Stimulated activated memory B cell treated with anti-CD40 and anti-IgM and Interleukin-4, amounts not matched to agents 10 μg/mL and 1 μg/mL and 100 μg/mL, for 72 hours (primary cell): ENCODE data around the gene TMPRSS11B.
"Not testable (repeated sequence)": the region's sequence is repeated elsewhere in the genome, so short reads cannot be mapped to it uniquely, and the experiment has no call there.

Source experiments
- ATAC-seq: fragments of 150-1000 bp; cut with Tn5 transposase; 2 replicates; pipeline ENCODE4 v1.10.0; 2021
- H3K27ac Mint-ChIP-seq: one replicate; pipeline ENCODE4 v1.8.0; 2022; ENCODE audit warnings: mild to moderate bottlenecking, mixed read lengths
- H3K27me3 Mint-ChIP-seq: one replicate; pipeline ENCODE4 v1.8.0; 2022; ENCODE audit warnings: mixed read lengths
- H3K36me3 Mint-ChIP-seq: one replicate; pipeline ENCODE4 v1.8.0; 2022; ENCODE audit warnings: mixed read lengths
- H3K4me1 Mint-ChIP-seq: one replicate; pipeline ENCODE4 v1.8.0; 2022; ENCODE audit warnings: mixed read lengths
- H3K4me3 Mint-ChIP-seq: one replicate; pipeline ENCODE4 v1.8.0; 2022; ENCODE audit warnings: mild to moderate bottlenecking, moderate library complexity, mixed read lengths
- H3K9me3 Mint-ChIP-seq: one replicate; pipeline ENCODE4 v1.8.0; 2022; ENCODE audit warnings: mixed read lengths

Gene TMPRSS11B

GRCh38 chr4:68245594-68245993 lies at the start of gene TMPRSS11B:
Gene TMPRSS11B (minus strand): TSS chr4:68245694. CDS start chr4:68245558, 136 bp downstream.
- Mint-ChIP-seq H3K4me1 (peaks cover 10% of the 10 kb centered on the region), H3K36me3 (no peaks in the 10 kb centered on the region), H3K4me3 (no peak within 1 kb of the TSS), H3K27ac (no peak within 1 kb of the TSS), H3K9me3 (no peaks in the 10 kb centered on the region), H3K27me3 (peaks cover 3% of the 10 kb centered on the region)
- ATAC-seq, result no peak

- H3K4me3 Mint-ChIP-seq, result no peak overlapping the region
- peaks cover 10% of the 10 kb centered on the region for H3K9me3 Mint-ChIP-seq
- no peak overlapping the region for H3K27ac Mint-ChIP-seq
- ATAC-seq, result no peak
- H3K27me3 Mint-ChIP-seq, result peaks cover 26% of the 10 kb centered on the region
- H3K4me1 Mint-ChIP-seq, result peaks cover 4% of the 10 kb centered on the region
- H3K36me3 Mint-ChIP-seq, result no peaks in the 10 kb centered on the region
Measured at GRCh38 chr4:68291256-68291655, 45.8 kb upstream of the TMPRSS11B start.

- no peak overlapping the region for H3K4me3 Mint-ChIP-seq
- ATAC-seq, result no peak
- H3K27ac Mint-ChIP-seq, result no peak overlapping the region
- H3K9me3 Mint-ChIP-seq, result peaks cover 10% of the 10 kb centered on the region
- peaks cover 4% of the 10 kb centered on the region for H3K4me1 Mint-ChIP-seq
- no peaks in the 10 kb centered on the region for H3K36me3 Mint-ChIP-seq
- peaks cover 20% of the 10 kb centered on the region for H3K27me3 Mint-ChIP-seq
Measured at GRCh38 chr4:68288393-68288740, 42.9 kb upstream of the TMPRSS11B start.

GRCh38 chr4:68287704-68288392 lies 42.4 kb upstream of the TMPRSS11B start:
- Mint-ChIP-seq H3K9me3 (peaks cover 10% of the 10 kb centered on the region), H3K36me3 (no peaks in the 10 kb centered on the region), H3K4me3 (no peak overlapping the region), H3K27ac (no peak overlapping the region), H3K27me3 (peaks cover 23% of the 10 kb centered on the region), H3K4me1 (peaks cover 4% of the 10 kb centered on the region)
- ATAC-seq, result no peak

GRCh38 chr4:68283714-68284113 lies 38.2 kb upstream of the TMPRSS11B start:
- no peak overlapping the region for H3K27ac Mint-ChIP-seq

GRCh38 chr4:68283095-68283494 lies 37.6 kb upstream of the TMPRSS11B start:
- Mint-ChIP-seq H3K4me3 (no peak overlapping the region), H3K4me1 (no peaks in the 10 kb centered on the region), H3K9me3 (no peaks in the 10 kb centered on the region), H3K27me3 (peaks cover 20% of the 10 kb centered on the region), H3K36me3 (no peaks in the 10 kb centered on the region), H3K27ac (no peak overlapping the region)
- ATAC-seq, result no peak

More at GRCh38 chr4:68283714-68284113, 38.2 kb upstream of the TMPRSS11B start:
- Mint-ChIP-seq H3K9me3 (no peaks in the 10 kb centered on the region), H3K36me3 (no peaks in the 10 kb centered on the region), H3K27me3 (peaks cover 26% of the 10 kb centered on the region), H3K4me1 (no peaks in the 10 kb centered on the region), H3K4me3 (no peak overlapping the region)
- no peak for ATAC-seq

GRCh38 chr4:68281796-68282740 lies 36.6 kb upstream of the TMPRSS11B start:
- not testable (repeated sequence) for H3K36me3 Mint-ChIP-seq, H3K4me1 Mint-ChIP-seq, H3K27me3 Mint-ChIP-seq, H3K9me3 Mint-ChIP-seq, H3K27ac Mint-ChIP-seq, ATAC-seq, H3K4me3 Mint-ChIP-seq

- H3K27me3 Mint-ChIP-seq, result peaks cover 7% of the 10 kb centered on the region
- H3K4me3 Mint-ChIP-seq, result no peak overlapping the region
- no peaks in the 10 kb centered on the region for H3K36me3 Mint-ChIP-seq
- H3K4me1 Mint-ChIP-seq, result peaks cover 6% of the 10 kb centered on the region
- no peak overlapping the region for H3K27ac Mint-ChIP-seq
- H3K9me3 Mint-ChIP-seq, result no peaks in the 10 kb centered on the region
- ATAC-seq, result no peak
Measured at GRCh38 chr4:68278029-68278428, 32.5 kb upstream of the TMPRSS11B start.

GRCh38 chr4:68277627-68278026 lies 32.1 kb upstream of the TMPRSS11B start:
- H3K4me3 Mint-ChIP-seq, result no peak overlapping the region

GRCh38 chr4:68272860-68273259 lies 27.4 kb upstream of the TMPRSS11B start:
- H3K9me3 Mint-ChIP-seq, result peaks cover 5% of the 10 kb centered on the region
- no peaks in the 10 kb centered on the region for H3K36me3 Mint-ChIP-seq
- no peaks in the 10 kb centered on the region for H3K27me3 Mint-ChIP-seq
- H3K4me1 Mint-ChIP-seq, result peaks cover 18% of the 10 kb centered on the region
- ATAC-seq, result no peak
- H3K27ac Mint-ChIP-seq, result no peak overlapping the region
- H3K4me3 Mint-ChIP-seq, result no peak overlapping the region

More at GRCh38 chr4:68277627-68278026, 32.1 kb upstream of the TMPRSS11B start:
- Mint-ChIP-seq H3K4me1 (peaks cover 10% of the 10 kb centered on the region), H3K27ac (no peak overlapping the region), H3K36me3 (no peaks in the 10 kb centered on the region), H3K27me3 (peaks cover 3% of the 10 kb centered on the region), H3K9me3 (no peaks in the 10 kb centered on the region)
- no peak for ATAC-seq

- Mint-ChIP-seq H3K27me3 (no peaks in the 10 kb centered on the region), H3K9me3 (peaks cover 5% of the 10 kb centered on the region), H3K4me1 (peaks cover 18% of the 10 kb centered on the region), H3K27ac (peak overlapping the region; percentile 17), H3K4me3 (peak overlapping the region; percentile 74), H3K36me3 (no peaks in the 10 kb centered on the region)
- ATAC-seq, result peak; percentile 40
Measured at GRCh38 chr4:68272380-68272779, 26.9 kb upstream of the TMPRSS11B start.

GRCh38 chr4:68271851-68272357 lies 26.4 kb upstream of the TMPRSS11B start:
- Mint-ChIP-seq H3K27ac (peak overlapping the region; percentile 17), H3K36me3 (no peaks in the 10 kb centered on the region), H3K4me1 (peaks cover 18% of the 10 kb centered on the region), H3K4me3 (peak overlapping the region; percentile 74), H3K27me3 (no peaks in the 10 kb centered on the region), H3K9me3 (peaks cover 5% of the 10 kb centered on the region)
- peak; percentile 37 for ATAC-seq

- ATAC-seq, result no peak
- Mint-ChIP-seq H3K36me3 (no peaks in the 10 kb centered on the region), H3K27ac (no peak overlapping the region), H3K27me3 (no peaks in the 10 kb centered on the region), H3K4me1 (peaks cover 7% of the 10 kb centered on the region), H3K4me3 (no peak overlapping the region), H3K9me3 (peaks cover 7% of the 10 kb centered on the region)
Measured at GRCh38 chr4:68267433-68267944, 22.0 kb upstream of the TMPRSS11B start.

- Mint-ChIP-seq H3K4me3 (no peak overlapping the region), H3K36me3 (no peaks in the 10 kb centered on the region), H3K27me3 (no peaks in the 10 kb centered on the region), H3K9me3 (peaks cover 3% of the 10 kb centered on the region), H3K27ac (no peak overlapping the region), H3K4me1 (no peaks in the 10 kb centered on the region)
- no peak for ATAC-seq
Measured at GRCh38 chr4:68264875-68265565, 19.5 kb upstream of the TMPRSS11B start.

- peaks cover 3% of the 10 kb centered on the region for H3K9me3 Mint-ChIP-seq
- H3K36me3 Mint-ChIP-seq, result no peaks in the 10 kb centered on the region
- H3K4me3 Mint-ChIP-seq, result no peak overlapping the region
- no peaks in the 10 kb centered on the region for H3K27me3 Mint-ChIP-seq
- ATAC-seq, result no peak
- H3K27ac Mint-ChIP-seq, result no peak overlapping the region
- no peaks in the 10 kb centered on the region for H3K4me1 Mint-ChIP-seq
Measured at GRCh38 chr4:68259191-68259590, 13.7 kb upstream of the TMPRSS11B start.
